Psoas muscle (tissue), 8 donors: ENCODE data around the gene ZNF789. TPM values are rescaled to one million over a fixed set of nuclear protein-coding genes. Genes with fewer than 3 reads are reported as not detected.

Source experiments
- ATAC-seq, 4 donors: fragments of 200-7000 bp; cut with Tn5 transposase; one replicate each; pipeline ENCODE4 v1.9.1; 2020; ENCODE audit warnings: moderate library complexity in 3 of 4, mild to moderate bottlenecking in 2 of 4
- DNase-seq, 2 donors: peaks; one replicate each; pipeline ENCODE4 v3.0.0-alpha.2; 2020
- H3K27ac ChIP-seq: fragments of 200-600 bp; one replicate; pipeline ENCODE4 v1.8.0; 2022
- H3K27me3 ChIP-seq, 3 donors: fragments of 200-600 bp in 1 of 3; one replicate each; pipeline versions ENCODE4 v1.6.1 to v1.8.0; 2013 to 2022; ENCODE audit warnings: low read length in 2 of 3, mild to moderate bottlenecking in 2 of 3, moderate library complexity in 1 of 3; ENCODE audit not compliant: insufficient read depth in 3 of 3
- H3K36me3 ChIP-seq, 2 donors: fragments of 200-600 bp in 1 of 2; one replicate each; pipeline versions ENCODE4 v1.6.1 to v1.8.0; 2013 to 2022; ENCODE audit warnings: low read depth in 1 of 2, mild to moderate bottlenecking in 1 of 2, moderate library complexity in 1 of 2; ENCODE audit not compliant: insufficient read depth in 1 of 2
- H3K4me1 ChIP-seq: fragments of 200-600 bp; one replicate; pipeline ENCODE4 v1.8.0; 2022
- H3K4me3 ChIP-seq: fragments of 200-600 bp; one replicate; pipeline ENCODE4 v1.8.0; 2022; ENCODE audit warnings: mild to moderate bottlenecking
- H3K9me3 ChIP-seq: fragments of 200-600 bp; one replicate; pipeline ENCODE4 v1.8.0; 2022
- WGBS, 3 donors: extraction: QIAGEN DNeasy Blood & Tissue Kit; methylation state at CpG; one replicate each; pipeline versions ENCODE4 v1.1.6 to v1.1.7; 2013; 5-methylcytosine and 5-hydroxymethylcytosine counted together
- intact Hi-C, 2 donors: fragments of 100-400 bp; cut with DNase I; formaldehyde crosslinking; loops; one replicate each; pipeline versions ENCODE4 v1.11.0 to v1.14.2; 2022
- polyA plus RNA-seq, 3 donors: library from polyadenylated mRNA; stranded (reverse); fragments of 200-250 nt; gene quantifications; one replicate each; pipeline ENCODE4 v1.2.3, GENCODE V29; 2013
- total RNA-seq, 4 donors: library from RNA; stranded (reverse); fragmentation: NEBNext Ultra II Directional in 2 of 4; extraction: Animal tissue kit (Norgen Biotek cat#: 25700) in 2 of 4; gene quantifications; one replicate each; pipeline versions ENCODE4 v1.2.1 to v1.2.4, GENCODE V29; 2021 to 2023
- TF ChIP-seq, protein P1 (sequence below): fragments of 200-600 bp; IDR thresholded peaks from one replicate; pipeline ENCODE4 v1.8.0; 2022; ENCODE audit warnings: antibody characterized with exemption
- donor health status: healthy with polysubstance abuse.
- donor health status: DM: no; HTN: no; CAD: no; lungs with moderate emphysema.
- donor health status: Bipolar disorder and iron deficiency.
- donor health status: healthy.
- donor health status: DM: yes; HTN: yes; CAD: no.
- donor health status: DM: no; HTN: no; CAD: no.
- donor health status: DM: no; HTN: no; CAD: no.
- donor health status: DM: yes; HTN: yes; CAD: no.

The ZNF789 gene
- total and polyA plus RNA-seq, 7 donors = 1.6 to 6.2 (median 2.4) TPM

DNA sequence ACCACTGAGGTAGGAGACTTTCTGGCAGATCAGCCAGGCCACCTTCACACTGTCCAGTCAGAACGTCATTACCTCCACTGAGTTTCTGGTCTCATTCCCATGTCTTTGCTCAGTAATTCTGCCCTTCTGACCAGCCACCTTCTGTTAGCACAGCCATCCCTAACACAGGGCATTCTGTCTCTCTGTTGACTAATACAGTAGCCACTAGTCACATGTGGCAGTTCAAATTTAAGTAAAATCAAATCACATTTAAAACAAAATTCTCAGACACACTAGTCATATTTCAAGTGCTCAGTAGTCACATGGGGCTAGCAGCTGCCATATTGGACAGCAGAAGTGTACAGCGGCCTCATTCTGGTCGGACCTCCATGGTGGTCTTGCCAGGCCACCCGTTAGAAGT, 26.6 kb upstream of the ZNF789 start:
- ATAC-seq = no peak
- Histone ChIP-seq H3K9me3 (no peaks in the 10 kb centered on the region), H3K27me3 (no peaks in the 10 kb centered on the region), H3K36me3 (peaks cover 10 to 87% of the 10 kb centered on the region in 2 donors), H3K4me3 (no peak overlapping the region), H3K4me1 (peaks cover 15% of the 10 kb centered on the region), H3K27ac (no peak overlapping the region)
- WGBS, 3 donors = 79 to 84% (median 80%) methylated on average over 4 of the region's 4 CpGs
- TF ChIP-seq, protein P1, sequence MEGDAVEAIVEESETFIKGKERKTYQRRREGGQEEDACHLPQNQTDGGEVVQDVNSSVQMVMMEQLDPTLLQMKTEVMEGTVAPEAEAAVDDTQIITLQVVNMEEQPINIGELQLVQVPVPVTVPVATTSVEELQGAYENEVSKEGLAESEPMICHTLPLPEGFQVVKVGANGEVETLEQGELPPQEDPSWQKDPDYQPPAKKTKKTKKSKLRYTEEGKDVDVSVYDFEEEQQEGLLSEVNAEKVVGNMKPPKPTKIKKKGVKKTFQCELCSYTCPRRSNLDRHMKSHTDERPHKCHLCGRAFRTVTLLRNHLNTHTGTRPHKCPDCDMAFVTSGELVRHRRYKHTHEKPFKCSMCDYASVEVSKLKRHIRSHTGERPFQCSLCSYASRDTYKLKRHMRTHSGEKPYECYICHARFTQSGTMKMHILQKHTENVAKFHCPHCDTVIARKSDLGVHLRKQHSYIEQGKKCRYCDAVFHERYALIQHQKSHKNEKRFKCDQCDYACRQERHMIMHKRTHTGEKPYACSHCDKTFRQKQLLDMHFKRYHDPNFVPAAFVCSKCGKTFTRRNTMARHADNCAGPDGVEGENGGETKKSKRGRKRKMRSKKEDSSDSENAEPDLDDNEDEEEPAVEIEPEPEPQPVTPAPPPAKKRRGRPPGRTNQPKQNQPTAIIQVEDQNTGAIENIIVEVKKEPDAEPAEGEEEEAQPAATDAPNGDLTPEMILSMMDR = no peak
- intact Hi-C loops = no loop called here
- no peak for DNase-seq

DNA sequence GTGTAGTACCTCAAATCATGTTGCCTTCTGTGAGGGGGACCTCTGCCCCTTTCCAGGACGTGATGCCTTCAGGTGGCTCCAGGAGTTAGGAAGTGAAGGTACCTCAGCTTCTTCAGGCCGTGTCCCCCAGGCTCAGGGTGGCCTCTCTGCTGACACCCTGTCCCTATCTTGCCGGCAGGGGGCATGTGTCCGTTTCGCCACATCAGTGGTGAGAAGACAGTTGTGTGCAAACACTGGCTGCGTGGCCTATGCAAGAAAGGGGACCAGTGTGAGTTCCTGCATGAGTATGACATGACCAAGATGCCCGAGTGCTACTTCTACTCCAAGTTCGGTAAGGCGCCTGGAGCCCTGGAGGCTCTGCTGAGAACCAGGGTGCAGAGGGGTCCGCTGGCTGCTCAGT, 24.7 kb upstream of the ZNF789 start:
- H3K36me3 ChIP-seq = peaks cover 10 to 99% of the 10 kb centered on the region in 2 donors
- no peaks in the 10 kb centered on the region for H3K27me3 ChIP-seq
- H3K4me1 ChIP-seq = peaks cover 3% of the 10 kb centered on the region
- intact Hi-C loops = no loop called here
- DNase-seq (no peak), ATAC-seq (no peak)
- 85 to 93% (median 88%) methylated on average over 10 of the region's 10 CpGs for WGBS, 3 donors
- H3K4me3 ChIP-seq = no peak overlapping the region
- no peaks in the 10 kb centered on the region for H3K9me3 ChIP-seq
- TF ChIP-seq, protein P1 = no peak
- no peak overlapping the region for H3K27ac ChIP-seq

DNA sequence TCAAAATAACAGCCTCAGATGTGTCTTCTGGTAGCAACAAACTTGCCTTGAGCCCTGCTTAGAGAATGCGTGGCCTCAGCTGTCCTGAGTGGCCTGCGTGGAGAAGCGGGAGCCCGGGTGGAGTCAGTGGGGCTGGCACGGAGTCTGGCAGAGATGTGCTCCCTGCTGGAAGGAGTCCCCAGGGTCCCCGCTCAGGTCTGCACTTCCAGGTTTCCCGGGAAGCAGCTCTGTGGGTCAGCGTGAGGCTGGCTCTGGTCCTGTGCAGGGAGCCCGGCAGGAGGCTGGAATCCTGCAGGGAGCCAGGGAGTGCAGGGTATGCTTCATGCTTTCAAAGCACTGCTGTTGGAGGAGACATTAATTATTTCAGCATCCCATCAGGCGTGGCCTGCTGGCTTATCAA, 23.8 kb upstream of the ZNF789 start:
- WGBS, 3 donors = 87 to 88% (median 88%) methylated on average over 10 of the region's 10 CpGs
- Histone ChIP-seq H3K4me1 (no peaks in the 10 kb centered on the region), H3K27ac (no peak overlapping the region), H3K27me3 (no peaks in the 10 kb centered on the region), H3K9me3 (no peaks in the 10 kb centered on the region), H3K4me3 (no peak overlapping the region), H3K36me3 (peaks cover 10 to 99% of the 10 kb centered on the region in 2 donors)
- TF ChIP-seq, protein P1 = no peak
- intact Hi-C loops = no loop called here
- DNase-seq = no peak
- ATAC-seq = no peak

DNA sequence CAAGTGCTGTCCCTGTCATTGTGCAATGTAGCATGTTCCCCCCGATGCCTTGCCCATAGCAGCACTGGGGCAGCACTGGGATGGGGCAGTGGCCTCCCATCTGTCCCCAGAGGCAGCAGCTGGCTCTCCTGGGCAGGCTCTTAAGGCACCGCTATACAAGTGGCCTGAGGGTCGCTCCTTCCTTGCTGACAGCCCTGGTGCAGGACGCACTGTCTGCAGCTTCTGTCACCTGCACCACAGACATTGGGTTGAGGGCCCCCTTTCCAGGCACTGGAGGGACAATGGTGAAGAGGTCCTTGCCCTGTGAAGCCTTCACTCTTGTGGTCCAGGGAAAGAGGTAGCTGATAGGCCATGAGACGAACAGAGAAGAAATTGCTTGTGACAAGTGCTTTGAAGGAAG, 23.4 kb upstream of the ZNF789 start:
- no peak for ATAC-seq
- WGBS, 3 donors = 92 to 95% (median 92%) methylated on average over 5 of the region's 5 CpGs
- DNase-seq = no peak
- TF ChIP-seq, protein P1 = no peak
- intact Hi-C loops = no loop called here
- Histone ChIP-seq H3K4me3 (no peak overlapping the region), H3K4me1 (no peaks in the 10 kb centered on the region), H3K27ac (no peak overlapping the region), H3K27me3 (no peaks in the 10 kb centered on the region), H3K9me3 (no peaks in the 10 kb centered on the region), H3K36me3 (peaks cover 10 to 99% of the 10 kb centered on the region in 2 donors)

DNA sequence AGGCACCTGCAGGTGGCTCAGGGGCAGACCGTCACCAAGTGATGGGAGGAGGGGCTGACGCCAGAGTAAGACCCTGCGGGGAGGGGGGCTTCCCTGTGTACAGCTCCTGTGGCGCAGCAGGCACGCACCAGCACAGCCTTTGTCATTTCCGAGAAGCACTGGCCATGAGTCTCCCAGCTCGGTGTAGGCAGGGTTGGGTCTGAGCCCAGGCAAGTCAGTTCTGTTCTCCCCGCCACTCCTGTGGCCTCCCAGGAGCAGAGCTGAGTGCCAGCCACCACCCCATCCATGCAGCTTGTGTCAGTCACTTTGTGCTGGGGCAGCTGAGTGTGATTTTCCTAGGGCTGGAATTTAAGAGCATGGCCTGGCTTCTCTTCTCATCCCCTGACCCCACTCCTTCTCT, 20.8 kb upstream of the ZNF789 start:
- H3K27ac ChIP-seq = no peak overlapping the region
- H3K4me1 ChIP-seq = no peaks in the 10 kb centered on the region
- peaks cover 6 to 97% of the 10 kb centered on the region in 2 donors for H3K36me3 ChIP-seq
- ATAC-seq (no peak), DNase-seq (no peak)
- no peaks in the 10 kb centered on the region for H3K27me3 ChIP-seq
- intact Hi-C loops = no loop called here
- H3K4me3 ChIP-seq = no peak overlapping the region
- no peaks in the 10 kb centered on the region for H3K9me3 ChIP-seq
- TF ChIP-seq, protein P1 = no peak
- 78 to 93% (median 83%) methylated on average over 8 of the region's 8 CpGs for WGBS, 3 donors
